H1 (cell line): ENCODE measurements around the gene SSRP1. TPM values are rescaled to one million over a fixed set of nuclear protein-coding genes. Genes with fewer than 3 reads are reported as not detected.

Experiments
- JUND ChIP-seq: IDR thresholded peaks from 2 replicates; pipeline ENCODE4 v1.6.1; 2011; ENCODE audit warnings: mild to moderate bottlenecking, improper control_type of control experiment, low read length
- polyA plus RNA-seq, 7 experiments: library from polyadenylated mRNA; depleted of rRNA in 3 of 7; stranded (reverse) in 5 of 7; unstranded in 2 of 7; fragments of >200 nt in 5 of 7; fragments of 200-250 nt in 2 of 7; gene quantifications; 1 replicate in 5 of 7; 2 replicates in 1 of 7; 4 replicates in 1 of 7; pipeline versions ENCODE4 v1.2.1 to v1.2.3, GENCODE V29; 2011 to 2013; ENCODE audit warnings: missing spikeins in 2 of 7, mixed read lengths in 2 of 7
- total RNA-seq: library from RNA; stranded (reverse); fragmentation: NEBNext Ultra II Directional; extraction: Animal tissue kit (Norgen Biotek cat#: 25700); gene quantifications from 2 replicates; pipeline ENCODE4 v1.2.1, GENCODE V29; 2021

SSRP1 gene
- total and polyA plus RNA-seq, 2 of the 8 experiments (the other 6 are each of a cell fraction or from before 2014, with no cell fraction given), result 259 to 281 TPM

DNA sequence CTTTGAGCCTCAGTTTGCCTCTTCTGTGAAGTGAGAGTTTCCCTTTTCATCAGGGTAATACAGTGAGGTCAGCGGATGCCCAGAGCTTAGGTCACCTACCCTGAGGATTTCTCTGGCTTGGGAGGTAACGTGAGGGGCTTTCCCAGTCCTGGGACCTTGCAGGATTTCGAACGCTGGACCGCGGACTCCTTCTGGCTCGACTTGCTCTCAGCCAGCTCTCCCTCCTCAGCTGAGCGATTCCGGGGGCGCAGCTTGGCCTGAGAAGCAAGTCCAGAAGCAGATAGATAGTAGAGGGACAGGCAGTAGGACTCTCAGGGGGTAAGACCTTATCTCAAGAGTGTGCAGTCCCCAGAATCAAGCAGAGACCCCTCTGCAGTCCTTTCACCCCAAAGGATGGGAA lies 34.9 kb downstream of the SSRP1 start (continued):
- no peak for TF ChIP-seq JUND
